Uterus (tissue), 2 donors: ENCODE data around the gene TWNK.

Experiments
- CTCF ChIP-seq, 4 experiments: fragments of 200-600 bp in 2 of 4; fragments of 450-650 bp in 2 of 4; sonication (generic) in 2 of 4; IDR thresholded peaks; one replicate each; pipeline ENCODE4 v1.5.1; 2016 to 2019; ENCODE audit warnings: antibody characterized with exemption in 4 of 4, mild to moderate bottlenecking in 2 of 4, moderate library complexity in 1 of 4
- POLR2A ChIP-seq, 2 donors: fragments of 450-650 bp; IDR thresholded peaks; one replicate each; pipeline ENCODE4 v1.6.1; 2016; ENCODE audit warnings: antibody characterized with exemption in 2 of 2, mild to moderate bottlenecking in 1 of 2, moderate library complexity in 1 of 2

GRCh38 chr10:101042118-101042517 lies 54.8 kb downstream of the TWNK start:
- TF ChIP-seq CTCF (IDR thresholded peaks at IDR 0.05) (no peak), POLR2A (IDR thresholded peaks at IDR 0.05) (no peak)
